Neuronal stem cell (in vitro differentiated cells): ENCODE data around the gene NDUFS3.

Source experiments
- DNase-seq: peaks from one replicate; pipeline ENCODE4 v3.0.0-alpha.2; 2013; ENCODE audit warnings: low spot score
- H2AFZ ChIP-seq: one replicate; pipeline ENCODE4 v1.6.1; 2013; ENCODE audit warnings: mild to moderate bottlenecking, low read length, inconsistent platforms
- H2AK5ac ChIP-seq: 2 replicates; pipeline ENCODE4 v1.6.1; 2013; ENCODE audit warnings: low read depth, mild to moderate bottlenecking, inconsistent platforms, low read length, moderate library complexity, mixed read lengths
- H2BK120ac ChIP-seq: 2 replicates; pipeline ENCODE4 v1.6.1; 2013; ENCODE audit warnings: low read depth, mild to moderate bottlenecking, inconsistent platforms, low read length, moderate library complexity, mixed read lengths
- H2BK12ac ChIP-seq: one replicate; pipeline ENCODE4 v1.6.1; 2013; ENCODE audit warnings: low read length, inconsistent platforms
- H2BK15ac ChIP-seq: 2 replicates; pipeline ENCODE4 v1.6.1; 2013; ENCODE audit warnings: mild to moderate bottlenecking, low read length, inconsistent platforms, mixed read lengths
- H2BK5ac ChIP-seq: one replicate; pipeline ENCODE4 v1.6.1; 2013; ENCODE audit warnings: inconsistent platforms, mild to moderate bottlenecking, low read length, moderate library complexity
- H3K14ac ChIP-seq: one replicate; pipeline ENCODE4 v1.6.1; 2013; ENCODE audit warnings: low read length, inconsistent platforms
- H3K18ac ChIP-seq: 2 replicates; pipeline ENCODE4 v1.6.1; 2013; ENCODE audit warnings: low read length, inconsistent platforms
- H3K23ac ChIP-seq: 2 replicates; pipeline ENCODE4 v1.6.1; 2013; ENCODE audit warnings: low read depth, mild to moderate bottlenecking, mixed read lengths, low read length, inconsistent platforms; ENCODE audit not compliant: poor library complexity
- H3K27ac ChIP-seq: replicated peaks from 3 replicates; pipeline ENCODE4 v1.5.1; 2013; ENCODE audit warnings: low read length, inconsistent platforms
- H3K27me3 ChIP-seq, 3 experiments: 2 replicates each; pipeline ENCODE4 v1.6.1; 2013; ENCODE audit warnings: low read length in 3 of 3, mild to moderate bottlenecking in 2 of 3, inconsistent platforms in 1 of 3, low read depth in 1 of 3, mixed read lengths in 1 of 3, moderate library complexity in 1 of 3; ENCODE audit not compliant: control insufficient read depth in 3 of 3, insufficient read depth in 3 of 3
- H3K36me3 ChIP-seq, 2 donors: replicated peaks in 1 of 2; 2 replicates each; pipeline ENCODE4 v1.6.1; 2013; ENCODE audit warnings: low read length in 2 of 2; ENCODE audit not compliant: control insufficient read depth in 2 of 2, insufficient read depth in 2 of 2
- H3K4ac ChIP-seq: 2 replicates; pipeline ENCODE4 v1.6.1; 2013; ENCODE audit warnings: inconsistent platforms, mild to moderate bottlenecking, low read length, moderate library complexity
- H3K4me1 ChIP-seq, 2 donors: 1 replicate in 1 of 2; 2 replicates in 1 of 2; pipeline ENCODE4 v1.6.1; 2013; ENCODE audit warnings: low read length in 2 of 2, low read depth in 1 of 2; ENCODE audit not compliant: control insufficient read depth in 2 of 2, insufficient read depth in 1 of 2
- H3K4me2 ChIP-seq: one replicate; pipeline ENCODE4 v1.6.1; 2013; ENCODE audit warnings: mild to moderate bottlenecking, low read length, inconsistent platforms; ENCODE audit not compliant: insufficient read depth, poor library complexity, severe bottlenecking
- H3K4me3 ChIP-seq, 2 donors: 2 replicates each; pipeline ENCODE4 v1.5.1; 2013; ENCODE audit warnings: low read length in 2 of 2, mild to moderate bottlenecking in 2 of 2, inconsistent platforms in 1 of 2, moderate library complexity in 1 of 2
- H3K79me1 ChIP-seq: one replicate; pipeline ENCODE4 v1.6.1; 2013; ENCODE audit warnings: low read depth, mild to moderate bottlenecking, inconsistent platforms, low read length, moderate library complexity
- H3K9ac ChIP-seq: one replicate; pipeline ENCODE4 v1.6.1; 2013; ENCODE audit warnings: mild to moderate bottlenecking, low read depth, low read length, inconsistent platforms; ENCODE audit not compliant: poor library complexity
- H3K9me3 ChIP-seq, 2 donors: replicated peaks in 1 of 2; 2 replicates each; pipeline versions ENCODE3 to v1.6.1; 2013; ENCODE audit warnings: low read length in 2 of 2, mild to moderate bottlenecking in 2 of 2, inconsistent platforms in 1 of 2, low read depth in 1 of 2, mixed read lengths in 1 of 2, moderate library complexity in 1 of 2; ENCODE audit not compliant: control insufficient read depth in 2 of 2, insufficient read depth in 1 of 2
- H4K8ac ChIP-seq: one replicate; pipeline ENCODE4 v1.6.1; 2013; ENCODE audit warnings: low read depth, mild to moderate bottlenecking, inconsistent platforms, low read length, moderate library complexity
- H4K91ac ChIP-seq: one replicate; pipeline ENCODE4 v1.6.1; 2013; ENCODE audit warnings: low read length, low read depth, mild to moderate bottlenecking, inconsistent platforms; ENCODE audit not compliant: poor library complexity
- WGBS, 2 donors: extraction: QIAGEN DNeasy Blood & Tissue Kit; methylation state at CpG; one replicate each; pipeline ENCODE4 v1.1.7; 2013; ENCODE audit warnings: missing lambda C conversion rate in 2 of 2, mixed read lengths in 1 of 2; ENCODE audit not compliant: insufficient read length in 2 of 2, insufficient replicate concordance in 1 of 2; ENCODE audit errors: extremely low coverage in 2 of 2; 5-methylcytosine and 5-hydroxymethylcytosine counted together

The NDUFS3 gene

DNA sequence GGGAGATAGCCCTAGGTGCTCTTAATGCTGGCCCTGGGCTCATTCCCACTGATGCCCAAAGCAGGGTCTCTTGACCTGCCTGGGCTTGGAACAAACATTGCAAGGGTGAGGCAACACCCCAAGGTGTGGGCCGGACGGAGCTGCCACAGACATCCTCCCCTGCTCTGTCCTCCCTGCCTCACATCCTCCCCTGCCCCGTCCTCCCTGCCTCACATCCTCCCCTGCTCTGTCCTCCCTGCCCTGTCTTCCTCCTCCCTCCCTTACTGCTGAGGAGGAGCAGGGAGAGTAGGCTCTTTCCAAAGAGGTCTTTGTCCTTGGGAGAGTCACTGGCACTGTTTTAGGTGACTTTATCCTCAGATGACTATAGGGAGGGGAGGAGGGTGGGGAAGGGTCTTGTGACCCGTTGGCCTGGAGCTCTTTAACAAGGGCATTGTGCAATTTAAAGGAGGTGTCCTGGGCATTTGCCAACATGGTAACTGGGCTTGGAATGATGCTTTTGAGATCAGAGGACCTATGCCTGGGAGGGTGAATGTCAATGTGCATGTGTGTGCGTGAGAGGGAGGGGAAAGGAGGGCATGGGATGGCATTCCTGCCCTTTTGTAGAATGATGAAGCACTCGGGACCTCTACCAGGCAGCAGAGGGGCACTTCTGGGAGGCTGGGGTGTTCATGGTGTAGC is 8.3 kb downstream of the NDUFS3 start:
- no CpG with 5 or more reads among the region's 6 CpGs for WGBS, 2 donors

DNA sequence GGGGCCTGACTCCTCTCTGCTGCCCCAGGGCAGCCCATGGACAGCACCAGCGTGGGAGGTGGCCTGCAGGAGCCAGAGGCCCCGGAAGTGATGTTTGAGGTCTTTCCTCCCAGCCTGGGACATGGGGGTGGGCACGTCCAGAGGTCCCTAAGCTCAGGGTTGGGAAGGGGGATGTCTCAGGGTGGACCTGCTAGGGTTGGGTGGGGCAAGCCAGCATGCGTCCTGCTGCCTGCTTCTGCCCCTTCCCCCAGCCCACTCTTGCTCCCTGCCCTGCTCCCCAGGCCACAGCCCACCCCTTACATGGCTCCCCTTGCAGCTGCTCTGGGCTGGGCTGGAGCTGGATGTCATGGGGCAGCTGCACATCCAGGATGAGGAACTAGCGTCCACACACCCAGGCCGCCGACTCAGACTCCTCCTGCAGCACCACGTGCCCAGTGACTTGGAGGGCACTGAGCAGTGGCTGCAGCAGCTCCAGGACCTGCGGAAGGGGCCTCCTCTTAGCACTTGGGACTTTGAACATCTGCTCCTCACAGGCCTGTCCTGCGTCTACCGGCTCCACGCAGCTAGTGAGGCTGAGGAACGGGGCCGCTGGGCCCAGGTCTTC is 9.0 kb downstream of the NDUFS3 start:
- no CpG with 5 or more reads among the region's 14 CpGs for WGBS, 2 donors
- H3K27me3 ChIP-seq, result peaks cover 0 to 3% (median 0%) of the 10 kb centered on the region in 3 experiments
- no peak for DNase-seq
- H3K18ac ChIP-seq, result no peak overlapping the region
- peak overlapping the region; percentile 42 for H2BK5ac ChIP-seq
- H3K4ac ChIP-seq, result no peak overlapping the region
- peaks cover 1 to 14% of the 10 kb centered on the region in 2 donors for H3K4me1 ChIP-seq
- H3K4me2 ChIP-seq, result no peak overlapping the region
- peaks cover 4% of the 10 kb centered on the region for H3K79me1 ChIP-seq
- H4K91ac ChIP-seq, result no peak overlapping the region
- H2AK5ac ChIP-seq, result no peak overlapping the region
- no peak overlapping the region for H2BK12ac ChIP-seq
- peak overlapping the region in 1 of 2 donors; percentile 26 for H3K4me3 ChIP-seq
- H3K9me3 ChIP-seq, result no peaks in the 10 kb centered on the region
- no peak overlapping the region for H3K23ac ChIP-seq
- H2AFZ ChIP-seq, result no peak overlapping the region
- H2BK15ac ChIP-seq, result no peak overlapping the region
- H4K8ac ChIP-seq, result no peak overlapping the region
- peaks cover 14 to 25% of the 10 kb centered on the region in 2 donors for H3K36me3 ChIP-seq
- no peak overlapping the region for H3K27ac ChIP-seq
- no peak overlapping the region for H3K14ac ChIP-seq
- H3K9ac ChIP-seq, result no peak overlapping the region
- no peak overlapping the region for H2BK120ac ChIP-seq

More for the DNA sequence above, 8.3 kb downstream of the NDUFS3 start:
- peak overlapping the region; percentile 74 for H3K9ac ChIP-seq
- no peak for DNase-seq
- no peak overlapping the region for H3K27ac ChIP-seq
- H3K79me1 ChIP-seq, result peaks cover 4% of the 10 kb centered on the region
- H3K9me3 ChIP-seq, result no peaks in the 10 kb centered on the region
- H2BK15ac ChIP-seq, result no peak overlapping the region
- H2BK5ac ChIP-seq, result no peak overlapping the region
- no peaks in the 10 kb centered on the region for H3K27me3 ChIP-seq
- no peak overlapping the region for H2AK5ac ChIP-seq
- no peak overlapping the region for H2AFZ ChIP-seq
- H4K8ac ChIP-seq, result no peak overlapping the region
- H3K4ac ChIP-seq, result no peak overlapping the region
- H4K91ac ChIP-seq, result no peak overlapping the region
- no peak overlapping the region for H3K14ac ChIP-seq
- H3K23ac ChIP-seq, result no peak overlapping the region
- H3K36me3 ChIP-seq, result peaks cover 19 to 32% of the 10 kb centered on the region in 2 donors
- no peak overlapping the region for H3K4me3 ChIP-seq
- no peak overlapping the region for H2BK120ac ChIP-seq
- H3K4me2 ChIP-seq, result no peak overlapping the region
- H2BK12ac ChIP-seq, result no peak overlapping the region
- peaks cover 1 to 9% of the 10 kb centered on the region in 2 donors for H3K4me1 ChIP-seq
- H3K18ac ChIP-seq, result no peak overlapping the region

DNA sequence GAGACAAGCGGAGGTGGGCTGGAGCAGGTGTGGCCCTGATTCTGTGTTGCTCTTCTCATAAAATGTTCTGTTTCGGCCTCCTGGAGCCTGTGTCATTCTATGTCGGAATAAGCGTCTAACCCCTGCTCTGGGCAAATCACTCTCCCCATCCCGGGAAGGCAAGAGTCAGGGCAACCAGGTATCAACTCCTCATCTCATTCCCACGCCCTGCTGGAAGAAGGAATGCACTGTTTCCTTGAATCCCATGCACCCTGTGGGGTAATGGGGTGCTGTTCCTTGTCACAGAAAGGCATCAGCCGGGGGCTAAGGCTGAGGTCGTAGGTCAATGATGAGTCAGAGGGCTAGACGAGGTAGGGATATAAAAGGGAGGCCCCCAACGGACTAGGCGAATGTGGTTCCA is 10.2 kb downstream of the NDUFS3 start:
- no peak overlapping the region for H3K27ac ChIP-seq
- WGBS, 2 donors, result no CpG with 5 or more reads among the region's 11 CpGs

DNA sequence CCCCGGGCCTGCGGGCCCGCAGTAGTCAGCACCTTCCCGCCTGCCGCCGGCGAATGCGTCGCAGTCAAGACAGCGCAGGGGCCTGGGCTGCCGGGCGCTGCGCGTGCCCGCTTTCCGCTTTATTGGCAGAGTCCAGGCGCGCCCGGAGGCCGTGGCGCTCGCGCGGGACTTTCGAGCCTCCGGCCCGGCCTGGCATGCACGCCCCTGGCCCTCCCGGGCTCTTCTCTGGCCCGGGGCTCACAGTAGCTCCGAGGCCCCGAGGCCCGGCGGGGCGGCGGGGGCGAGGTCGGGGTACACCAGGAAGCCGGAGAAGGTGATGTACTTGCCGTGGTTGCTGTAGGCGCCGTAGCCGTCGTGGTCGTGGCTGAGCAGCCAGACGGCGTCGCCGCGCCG is 10.7 kb downstream of the NDUFS3 start:
- Histone ChIP-seq H3K9ac (no peak overlapping the region), H3K4ac (no peak overlapping the region), H3K14ac (no peak overlapping the region), H3K27me3 (peaks cover 0 to 18% (median 3%) of the 10 kb centered on the region in 3 experiments), H3K18ac (peak overlapping the region; percentile 17), H3K4me1 (peaks cover 9 to 24% of the 10 kb centered on the region in 2 donors), H3K4me2 (no peak overlapping the region), H3K4me3 (no peak overlapping the region), H4K91ac (no peak overlapping the region), H2BK15ac (no peak overlapping the region), H3K27ac (no peak overlapping the region), H2BK120ac (no peak overlapping the region), H2BK12ac (no peak overlapping the region), H3K23ac (no peak overlapping the region), H4K8ac (no peak overlapping the region), H3K36me3 (peaks cover 0 to 8% of the 10 kb centered on the region in 2 donors), H3K9me3 (no peaks in the 10 kb centered on the region), H2AK5ac (no peak overlapping the region), H2BK5ac (no peak overlapping the region), H3K79me1 (peaks cover 4% of the 10 kb centered on the region), H2AFZ (no peak overlapping the region)
- no peak for DNase-seq
- no CpG with 5 or more reads among the region's 51 CpGs for WGBS, 2 donors

More for the DNA sequence above, 10.2 kb downstream of the NDUFS3 start:
- Histone ChIP-seq H4K91ac (no peak overlapping the region), H3K79me1 (peaks cover 4% of the 10 kb centered on the region), H3K9me3 (no peaks in the 10 kb centered on the region), H2BK15ac (no peak overlapping the region), H3K4me3 (no peak overlapping the region), H2BK120ac (no peak overlapping the region), H3K36me3 (peaks cover 3 to 12% of the 10 kb centered on the region in 2 donors), H3K27me3 (peaks cover 0 to 16% (median 3%) of the 10 kb centered on the region in 3 experiments), H2BK5ac (no peak overlapping the region), H4K8ac (no peak overlapping the region), H2BK12ac (no peak overlapping the region), H3K4ac (no peak overlapping the region), H2AK5ac (no peak overlapping the region), H3K4me2 (no peak overlapping the region), H3K9ac (peak overlapping the region; percentile 44), H3K14ac (no peak overlapping the region), H3K18ac (no peak overlapping the region), H2AFZ (no peak overlapping the region), H3K4me1 (peaks cover 7 to 21% of the 10 kb centered on the region in 2 donors), H3K23ac (no peak overlapping the region)
- DNase-seq, result no peak
